HG03095 (cell line): ENCODE measurements around the gene NT5C1A.

Experiments
- ATAC-seq: cut with Tn5 transposase; IDR thresholded peaks from one replicate; pipeline ENCODE4 v1.9.1; 2021; ENCODE audit warnings: moderate library complexity; ENCODE audit not compliant: unreplicated experiment

The NT5C1A gene

DNA sequence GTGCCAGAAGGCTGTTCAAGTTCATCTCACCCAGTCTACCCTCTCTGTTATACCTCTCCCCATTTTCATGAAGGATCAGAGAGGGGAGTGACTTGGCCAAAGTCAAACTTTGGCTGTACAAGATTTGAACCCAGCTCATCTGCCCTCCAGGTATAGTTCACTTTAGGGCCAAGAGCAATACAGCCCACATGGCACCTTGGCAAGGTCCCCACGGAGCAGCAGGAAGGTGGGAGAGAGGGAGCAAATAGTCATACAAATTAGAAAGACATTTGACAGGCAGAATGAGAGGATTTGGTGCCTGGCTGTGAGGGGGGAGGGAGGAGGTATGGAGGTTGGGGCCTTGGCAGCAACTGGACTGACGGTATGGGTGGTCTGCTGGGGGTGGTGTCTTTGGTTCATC, 18.3 kb upstream of the NT5C1A start:
- no peak for ATAC-seq

DNA sequence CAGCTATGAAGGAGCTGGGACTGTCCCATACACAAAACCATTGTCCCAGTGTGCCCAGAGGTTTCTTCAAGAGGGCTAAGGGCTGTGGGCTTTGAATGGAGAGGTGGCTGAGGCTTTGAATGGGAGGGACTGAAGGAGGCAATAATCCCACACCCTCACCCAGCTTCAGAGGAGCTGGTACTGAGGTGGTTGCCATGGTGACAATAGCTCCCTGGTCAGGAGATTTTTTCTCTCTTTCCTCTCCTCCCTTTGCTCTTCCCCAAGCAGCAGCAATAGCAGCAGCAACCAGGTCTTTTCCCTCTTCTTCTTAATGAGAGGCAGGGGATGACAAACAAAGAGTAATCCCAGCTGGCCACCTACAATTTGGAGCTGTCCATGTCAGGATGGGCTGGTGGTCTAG, 17.7 kb upstream of the NT5C1A start:
- no peak for ATAC-seq

DNA sequence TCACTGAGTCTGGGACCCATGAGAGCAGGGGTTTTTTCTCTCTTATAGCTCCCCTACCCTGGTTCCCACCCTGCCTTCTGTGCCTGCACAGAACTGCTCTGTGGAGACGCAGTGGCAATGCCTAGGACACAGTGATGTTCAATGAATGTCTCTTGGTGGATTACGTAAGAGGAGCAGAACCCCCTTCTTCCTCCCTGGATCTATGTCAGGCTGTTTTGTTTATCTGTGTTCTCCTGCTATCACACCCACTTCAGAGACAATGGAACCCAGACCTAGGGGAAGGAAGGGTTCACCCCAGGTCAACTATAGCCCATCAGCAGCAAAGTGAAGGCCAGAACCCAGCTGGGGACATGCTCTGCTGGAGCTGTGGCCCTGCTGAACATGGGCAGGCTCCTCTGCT, 17.3 kb upstream of the NT5C1A start:
- no peak for ATAC-seq

DNA sequence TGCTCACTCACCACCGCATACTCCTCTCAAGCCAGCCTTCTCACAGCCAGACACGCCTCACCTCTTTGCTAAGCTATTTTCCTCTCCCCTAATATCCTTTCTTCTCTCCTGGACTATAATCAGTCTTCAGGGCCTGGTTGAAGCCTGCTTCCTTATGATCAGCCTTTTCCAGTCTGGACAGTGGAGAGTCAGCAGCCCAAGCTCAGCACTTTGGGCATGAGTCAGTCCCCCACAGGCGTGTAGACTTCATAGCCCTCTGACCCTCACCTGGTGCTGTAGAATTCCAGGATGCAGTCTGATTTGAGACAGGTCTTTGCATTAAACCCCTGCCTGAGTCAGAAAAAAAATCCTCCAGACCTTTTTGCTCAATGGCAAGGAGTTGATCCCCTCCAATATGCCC, 16.8 kb upstream of the NT5C1A start:
- ATAC-seq: no peak

DNA sequence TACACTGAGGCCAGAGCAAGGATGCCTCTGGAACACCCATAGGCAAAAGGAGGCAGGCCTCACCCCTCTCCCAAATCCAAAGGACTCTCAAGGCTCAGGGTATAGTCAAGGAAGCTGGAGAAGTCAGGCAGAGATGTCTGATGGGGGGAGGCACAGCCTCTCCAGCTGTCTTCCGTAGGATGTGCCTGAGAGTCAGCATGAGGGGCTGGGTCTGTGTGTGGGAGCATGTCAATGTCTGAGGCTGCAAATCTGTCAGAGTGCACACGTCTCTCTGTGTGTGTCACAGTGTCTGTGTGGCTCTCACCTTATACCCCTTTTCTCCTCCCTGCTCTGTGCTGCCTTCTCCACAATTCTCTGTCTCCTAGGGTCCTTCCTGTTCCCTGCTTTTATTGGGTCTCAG, 15.3 kb upstream of the NT5C1A start:
- ATAC-seq: no peak

DNA sequence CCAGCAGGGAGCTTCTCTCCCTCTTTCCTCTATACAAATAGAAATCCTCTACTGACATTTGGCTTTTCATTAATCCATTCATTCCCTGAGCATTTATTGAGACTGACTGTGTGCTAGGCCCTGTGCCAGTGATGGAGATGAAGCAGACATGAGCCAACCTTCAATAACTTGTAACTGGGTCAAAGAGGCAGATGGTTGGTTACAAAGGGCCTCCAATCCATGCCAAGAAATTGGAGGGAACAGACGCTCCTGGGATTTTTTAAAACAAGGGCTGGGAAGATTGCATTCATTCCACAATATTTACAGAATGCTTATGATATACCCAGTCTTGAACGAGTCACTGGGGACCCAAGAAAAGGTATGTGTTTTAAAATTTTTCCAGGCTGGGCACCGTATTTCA, 13.2 kb upstream of the NT5C1A start:
- no peak for ATAC-seq

DNA sequence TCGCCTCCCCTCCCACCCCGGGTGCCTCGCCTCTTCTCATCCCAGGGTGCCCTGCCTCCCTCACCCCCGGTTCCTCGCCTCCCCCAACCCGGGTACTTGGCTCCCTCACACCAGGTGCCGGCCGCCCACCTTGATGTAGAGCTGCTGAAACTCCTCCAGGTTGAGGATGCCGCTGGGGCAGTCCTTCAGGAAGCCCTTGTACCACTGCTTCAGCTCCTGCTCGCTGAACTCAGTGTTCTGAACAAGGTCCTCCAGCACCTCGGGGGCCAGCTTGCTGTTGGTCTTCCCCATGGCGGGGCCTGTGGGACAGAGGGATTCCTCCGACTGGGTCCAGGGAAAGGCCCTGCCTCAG, 12.4 kb upstream of the NT5C1A start:
- no peak for ATAC-seq

DNA sequence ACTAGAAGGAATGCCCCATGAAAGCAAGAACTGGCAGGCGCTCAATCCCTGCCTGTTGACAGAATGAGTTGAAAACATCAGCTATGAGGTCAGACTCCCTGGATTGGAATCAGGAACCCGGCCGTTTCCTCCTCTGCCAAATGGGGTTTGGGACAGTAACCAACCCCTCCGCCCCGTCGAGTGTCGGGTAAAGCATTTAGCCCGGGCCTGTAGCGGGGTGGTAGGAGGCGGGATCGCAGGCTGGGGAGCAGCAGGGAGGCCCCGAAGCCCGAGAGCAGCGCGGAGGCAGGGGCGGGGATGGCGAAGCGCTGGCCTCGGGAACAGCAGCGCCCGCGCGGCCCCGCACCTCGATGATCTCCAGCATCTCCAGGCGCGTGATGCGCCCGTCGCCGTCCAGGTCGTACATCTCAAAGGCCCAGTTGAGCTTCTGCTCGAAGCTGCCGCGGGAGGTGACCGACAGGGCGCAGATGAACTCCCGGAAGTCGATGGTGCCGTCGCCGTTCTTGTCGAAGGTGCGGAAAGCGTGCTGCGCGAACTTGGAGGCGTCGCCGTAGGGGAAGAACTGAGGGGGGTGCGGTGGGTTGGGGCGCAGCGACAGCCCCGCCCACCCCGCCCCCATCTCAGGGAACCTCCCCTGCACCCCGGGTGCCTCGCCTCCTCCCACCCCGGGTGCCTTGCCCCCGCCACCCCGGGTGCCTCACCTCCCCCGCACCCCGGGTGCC, 11.8 kb upstream of the NT5C1A start:
- no peak for ATAC-seq

DNA sequence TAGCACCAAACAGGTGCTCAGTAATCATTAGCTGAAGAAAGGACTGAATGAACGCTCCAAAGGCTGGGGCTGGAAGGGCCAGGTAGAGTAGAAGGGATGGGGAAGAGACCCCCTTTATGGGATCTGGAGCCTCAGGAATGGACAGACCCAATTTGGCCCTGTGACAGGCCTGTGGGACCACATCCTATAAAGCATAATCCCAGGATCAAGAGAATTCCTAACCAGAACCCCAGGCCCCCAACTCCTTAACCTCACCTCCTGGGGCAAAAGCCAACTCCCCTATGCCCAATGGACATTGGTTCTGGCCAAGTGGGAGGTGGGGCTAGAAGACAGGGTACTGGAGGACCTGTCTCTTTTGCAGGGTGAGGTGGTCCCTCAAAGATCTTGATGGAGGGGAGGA, 10.1 kb upstream of the NT5C1A start:
- no peak for ATAC-seq

DNA sequence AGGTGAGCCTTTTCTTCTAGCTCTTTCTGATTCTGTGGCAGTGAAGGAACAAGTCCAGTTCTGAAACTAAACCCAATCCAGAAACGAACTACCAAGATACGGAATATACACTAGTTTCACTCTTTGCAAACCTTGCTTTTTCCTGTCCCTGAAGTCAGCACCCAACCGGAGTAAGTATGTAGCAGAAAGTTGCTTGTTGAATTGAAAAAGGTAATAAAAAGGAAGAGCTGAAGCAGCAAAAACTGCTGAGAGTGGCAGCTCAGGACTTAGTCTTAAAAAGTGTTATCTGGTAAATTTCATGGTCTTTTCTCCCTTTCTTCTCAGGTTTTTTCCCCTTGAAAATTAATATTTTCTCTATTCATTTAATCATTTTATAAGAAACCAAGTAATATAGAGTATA, 9.4 kb upstream of the NT5C1A start:
- no peak for ATAC-seq

DNA sequence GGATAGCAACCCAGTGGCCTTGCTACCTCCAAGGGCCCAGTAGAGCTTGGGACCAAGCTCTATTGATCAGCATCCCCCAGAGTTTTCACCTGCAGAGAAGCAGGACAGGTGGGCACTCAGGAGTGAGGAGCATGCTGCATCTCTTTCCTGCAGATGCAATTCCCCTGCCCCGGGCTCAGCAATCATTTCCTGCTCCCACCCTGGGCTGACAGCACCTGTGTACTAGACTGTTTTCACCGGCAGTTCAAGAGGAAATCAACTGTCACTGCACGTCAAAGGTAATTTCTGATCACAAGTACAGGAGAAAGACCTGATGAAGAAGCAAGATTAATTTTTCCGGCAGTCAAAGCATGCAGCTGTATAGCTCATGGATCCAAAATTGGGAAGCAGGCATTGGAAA, 8.8 kb upstream of the NT5C1A start:
- no peak for ATAC-seq

DNA sequence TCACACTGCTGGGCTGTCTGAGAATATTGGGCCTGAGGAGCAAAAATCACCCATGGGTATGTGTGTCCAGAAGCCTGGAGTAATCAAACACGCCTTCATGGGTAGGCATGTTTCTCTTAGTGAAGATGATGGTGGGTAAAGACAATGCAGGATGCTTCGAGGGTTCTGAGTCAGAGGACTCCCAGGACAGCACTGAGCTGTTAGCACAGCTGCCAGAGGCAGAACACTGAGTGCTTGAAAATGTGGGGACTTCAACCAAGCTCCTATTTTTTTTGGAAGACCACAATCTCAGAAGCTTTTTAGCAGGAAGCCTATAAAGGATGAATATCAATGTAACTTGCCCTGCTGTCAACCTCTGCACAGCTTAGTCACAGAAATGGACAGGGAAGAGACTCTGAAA, 7.9 kb upstream of the NT5C1A start:
- ATAC-seq: no peak

DNA sequence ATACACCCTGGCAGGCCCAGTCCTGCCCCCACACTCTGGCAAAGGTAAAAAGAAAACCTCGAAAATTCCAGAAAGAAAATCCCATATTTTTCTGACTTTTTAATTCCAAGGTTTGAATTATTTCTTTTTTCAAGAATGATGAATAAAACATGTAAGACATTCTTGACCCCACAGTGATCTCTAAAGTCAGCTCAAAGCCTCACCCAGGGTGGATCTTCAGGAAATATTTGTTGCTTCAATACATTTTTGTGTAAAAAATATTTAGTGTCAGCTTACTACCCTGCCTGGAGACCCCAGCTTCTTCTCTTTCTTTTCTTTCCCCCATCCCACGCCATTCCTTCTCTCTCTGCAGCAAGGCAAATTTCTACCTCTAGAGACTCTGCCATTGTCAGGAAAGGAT, 7.0 kb upstream of the NT5C1A start:
- ATAC-seq: no peak

DNA sequence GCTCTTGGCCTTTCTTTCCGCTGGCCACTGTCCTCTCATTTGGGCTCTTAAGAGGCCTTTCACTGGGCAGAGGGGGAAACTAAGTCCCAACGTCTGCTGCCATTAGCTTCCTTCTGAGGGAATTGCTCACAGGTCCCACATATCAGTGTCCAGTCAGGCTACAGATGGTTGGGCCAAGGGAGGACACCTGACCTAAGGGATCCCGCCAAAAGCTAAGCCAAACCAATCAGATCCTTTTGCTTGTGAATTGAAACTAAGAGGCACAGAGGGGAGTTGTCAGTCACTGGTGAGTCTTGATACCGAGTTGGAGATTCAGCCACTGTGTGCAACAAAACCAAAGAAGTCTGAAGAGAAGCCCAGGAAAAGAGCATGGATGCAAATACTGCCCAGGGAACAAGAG, 5.7 kb upstream of the NT5C1A start:
- no peak for ATAC-seq

DNA sequence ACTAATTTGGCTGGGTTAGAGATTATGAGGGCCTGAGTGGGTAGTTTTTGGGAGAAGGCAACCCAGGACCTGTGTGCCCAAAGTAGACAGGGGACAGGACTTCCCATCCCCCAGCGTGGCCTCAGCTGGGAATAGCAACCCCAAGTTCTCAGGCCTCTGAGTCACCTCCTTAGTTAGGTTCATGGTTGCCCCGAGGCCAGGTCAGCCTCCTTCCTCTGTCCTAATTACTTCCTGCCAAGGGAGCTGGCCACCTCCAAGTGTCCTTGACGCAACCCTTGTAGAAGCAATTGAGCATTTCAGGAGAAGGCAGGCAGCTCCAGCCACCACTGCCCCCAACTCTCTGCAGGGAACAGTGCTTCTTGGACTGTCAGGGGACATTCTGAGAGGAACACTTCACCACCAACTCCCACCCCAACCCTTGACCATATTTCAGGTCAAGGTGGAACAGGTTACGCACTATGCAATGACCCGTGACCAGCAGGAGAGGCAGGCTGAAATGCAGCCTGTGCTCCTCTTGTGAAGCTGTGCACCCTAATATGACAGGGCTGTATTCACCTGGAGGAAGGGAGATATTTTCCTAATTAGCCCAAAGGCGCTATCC, 5.1 kb upstream of the NT5C1A start:
- no peak for ATAC-seq

DNA sequence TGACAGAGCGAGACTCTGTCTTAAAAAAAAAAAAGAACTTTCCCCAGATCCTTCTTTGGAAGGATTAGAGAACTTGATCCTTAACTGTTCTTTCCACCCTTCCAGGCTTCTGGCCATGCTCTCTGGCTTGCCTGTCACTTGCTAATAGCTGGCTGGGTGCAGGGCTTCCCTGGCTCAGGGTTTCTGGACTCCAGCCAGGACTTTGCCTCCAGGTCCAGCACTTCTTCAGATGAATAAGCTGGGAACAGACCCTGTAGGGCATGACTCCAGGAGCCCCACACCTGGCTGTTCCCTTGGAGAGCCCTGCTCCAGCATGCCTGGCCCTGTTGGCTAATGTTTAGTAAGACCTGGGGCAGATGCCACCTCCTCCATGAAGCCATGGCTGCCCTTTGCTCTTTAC, 3.3 kb upstream of the NT5C1A start:
- no peak for ATAC-seq

DNA sequence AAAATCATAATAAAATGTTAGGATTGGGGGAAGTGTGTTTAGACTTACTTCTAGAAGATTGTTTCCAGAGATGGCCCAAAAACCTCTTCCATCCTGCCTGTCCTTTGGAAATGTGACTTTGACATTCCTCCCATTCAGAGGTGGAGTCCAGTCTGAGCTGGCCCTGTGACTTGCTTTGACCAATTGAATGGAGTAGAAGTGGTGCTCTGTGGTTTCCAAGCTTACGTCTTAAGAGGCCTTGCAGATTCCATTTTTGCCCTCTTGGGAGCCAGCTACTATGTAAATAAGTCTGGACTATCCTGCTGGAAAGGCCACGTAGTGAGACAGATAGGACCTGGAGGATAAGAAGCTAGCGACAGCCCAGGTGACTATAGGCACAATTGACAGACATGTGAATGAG, 1.3 kb upstream of the NT5C1A start:
- no peak for ATAC-seq

DNA sequence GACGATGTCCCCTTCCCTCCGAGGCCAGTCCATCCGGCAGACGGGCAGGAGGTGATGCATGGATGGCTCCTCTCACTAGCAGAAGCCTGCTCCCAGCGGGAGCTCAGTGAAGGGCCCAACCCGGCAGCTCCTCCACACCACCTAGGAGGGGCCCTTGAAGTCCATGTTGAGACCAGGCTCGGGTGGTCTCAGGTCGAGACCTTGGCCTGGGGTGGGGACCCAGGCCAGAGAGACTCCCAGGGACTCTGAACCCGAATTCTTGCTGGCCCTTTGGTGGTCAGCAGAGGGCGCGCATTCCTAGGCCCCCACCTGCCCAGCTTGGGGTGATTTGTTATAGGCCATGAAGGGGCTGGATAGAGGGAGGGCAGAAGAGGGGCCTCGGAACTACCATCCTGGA, 642 bp upstream of the NT5C1A start:
- ATAC-seq: no peak

DNA sequence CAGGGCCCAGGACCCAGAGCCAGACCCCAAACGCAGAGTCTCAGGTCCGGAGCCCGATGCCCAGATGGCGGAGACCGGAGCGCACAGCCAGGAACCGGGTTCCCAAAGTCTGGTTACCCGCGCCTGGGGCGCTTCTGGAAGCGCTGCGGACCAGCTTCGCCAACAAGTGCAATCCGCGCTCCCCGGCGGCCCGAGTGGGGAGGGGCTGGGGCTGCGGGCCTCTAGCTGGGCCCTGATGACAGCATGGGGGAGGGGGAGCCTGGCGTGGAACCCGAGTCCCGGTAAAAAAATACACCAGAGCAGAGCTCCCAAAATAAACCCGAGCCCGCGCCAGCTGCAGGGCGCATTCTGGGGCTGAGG, 494 bp downstream of the NT5C1A start:
- ATAC-seq: no peak

DNA sequence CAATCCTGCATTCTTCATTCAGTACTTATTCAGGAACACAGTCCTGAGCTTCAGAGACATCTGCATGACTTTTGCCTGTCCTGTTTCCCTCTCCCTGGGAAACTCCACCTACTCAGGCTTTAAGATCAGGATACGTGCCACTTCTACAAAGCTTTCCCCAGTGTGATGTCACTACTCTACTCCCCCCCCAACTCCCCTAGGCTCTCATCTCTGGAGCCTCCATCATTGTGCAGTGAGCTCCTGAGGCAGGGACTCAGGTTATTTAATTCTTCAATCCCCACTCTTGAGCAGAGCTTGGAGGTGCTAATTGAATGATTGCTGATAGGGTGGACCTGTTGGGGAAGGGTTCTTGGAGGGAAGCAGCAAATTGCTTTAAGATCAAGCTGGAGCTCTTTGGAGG, 1.2 kb downstream of the NT5C1A start:
- ATAC-seq: no peak

DNA sequence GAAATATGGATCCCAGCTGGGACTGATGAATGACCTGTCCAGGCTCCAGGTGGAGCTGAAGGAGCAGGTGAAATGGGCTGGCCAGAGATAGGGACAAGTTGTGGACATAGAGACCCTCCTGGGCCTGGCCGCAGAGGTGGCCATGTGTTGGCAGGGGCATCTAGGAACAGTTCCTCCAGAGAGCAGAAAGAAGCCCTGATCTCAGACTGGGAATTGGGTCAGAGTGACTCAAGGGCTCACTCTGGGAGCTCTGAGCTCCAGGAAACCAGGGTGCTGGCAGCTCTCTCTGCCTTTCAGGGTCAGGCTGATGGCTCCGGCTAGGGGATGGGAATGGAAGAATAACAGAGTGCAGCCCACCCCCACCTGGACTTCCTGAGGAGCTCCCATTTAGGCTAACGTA, 3.0 kb downstream of the NT5C1A start:
- ATAC-seq: no peak

DNA sequence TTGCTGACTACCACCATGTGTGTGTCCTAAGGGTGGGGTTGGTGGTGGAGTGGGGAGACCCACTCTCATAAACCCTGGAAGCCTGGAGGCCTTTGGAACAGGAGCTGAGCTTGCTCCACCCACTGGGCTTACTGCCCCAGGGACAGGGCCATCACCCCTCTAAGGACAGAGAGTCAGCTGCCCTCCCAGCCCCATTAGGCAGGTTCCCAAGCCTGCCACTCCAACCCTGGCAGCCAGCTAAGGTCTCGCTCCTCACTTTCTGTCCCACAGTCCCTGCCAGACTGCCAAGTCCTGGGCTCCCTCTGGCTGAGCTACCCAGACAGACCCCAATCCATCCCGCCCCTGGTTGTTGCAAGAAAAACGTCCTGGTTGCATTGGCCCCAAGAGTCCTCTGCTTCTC, 3.8 kb downstream of the NT5C1A start:
- ATAC-seq: no peak

DNA sequence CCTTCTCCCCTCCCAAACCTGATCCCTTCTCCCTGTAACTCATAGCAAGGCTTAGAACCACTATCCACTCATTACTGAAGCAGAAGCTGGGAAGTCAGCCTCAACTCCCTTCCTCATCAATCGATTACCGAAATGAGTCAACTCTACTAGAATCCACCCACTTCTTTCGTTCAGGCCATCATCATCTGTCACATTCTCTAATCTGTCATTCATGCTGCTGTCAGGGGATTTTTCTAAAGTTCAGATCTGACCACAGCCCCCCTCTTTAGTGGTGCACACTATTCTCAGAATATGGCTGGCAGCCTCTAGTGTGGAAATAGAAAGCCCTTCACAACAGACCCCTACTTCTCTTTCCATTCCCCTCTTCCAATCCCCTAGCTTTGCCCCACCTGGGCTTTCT, 5.1 kb downstream of the NT5C1A start:
- peak; percentile 85 for ATAC-seq
